Nucleus accumbens (tissue), 56 donors: ENCODE results near the gene EP400.
"Not testable (repeated sequence)": the region's sequence is repeated elsewhere in the genome, so short reads cannot be mapped to it uniquely, and the experiment has no call there.

Experiments used
- DNase-seq, 56 donors: peaks; one replicate each; lab custom pipeline; 2025; lab: John Stamatoyannopoulos, UW

The EP400 gene

DNA sequence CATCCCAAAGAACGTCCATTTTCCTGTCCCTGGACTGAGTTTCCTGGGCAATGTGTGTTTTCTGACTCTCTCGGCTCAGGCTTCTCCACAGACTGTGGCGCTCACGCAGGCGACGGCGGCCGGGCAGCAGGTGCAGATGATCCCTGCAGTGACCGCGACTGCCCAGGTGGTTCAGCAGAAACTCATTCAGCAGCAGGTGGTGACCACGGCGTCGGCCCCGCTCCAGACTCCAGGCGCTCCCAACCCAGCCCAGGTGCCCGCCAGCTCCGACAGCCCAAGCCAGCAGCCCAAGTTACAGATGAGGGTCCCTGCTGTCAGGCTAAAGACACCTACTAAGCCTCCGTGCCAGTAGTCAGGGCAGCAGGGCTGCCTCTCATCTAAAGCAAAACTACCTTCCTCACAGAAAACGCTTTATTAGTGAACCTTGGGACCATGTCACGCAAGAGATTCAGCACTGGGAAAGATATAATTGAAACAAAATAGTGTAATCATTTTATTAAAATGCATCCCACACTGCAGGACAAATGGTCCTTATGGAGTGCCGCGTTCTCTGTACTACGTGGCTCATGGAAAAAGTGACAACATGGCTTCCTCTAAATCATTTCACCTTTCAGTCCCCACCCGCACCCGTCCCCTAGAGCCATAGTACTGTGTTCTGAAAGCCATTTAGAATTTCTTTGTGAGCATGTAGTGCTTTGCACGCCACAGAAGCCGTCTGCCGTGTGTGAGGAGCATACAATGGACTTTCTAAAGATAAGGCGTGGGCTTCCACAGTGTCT, 127.8 kb downstream of the EP400 start:
- no peak for DNase-seq

DNA sequence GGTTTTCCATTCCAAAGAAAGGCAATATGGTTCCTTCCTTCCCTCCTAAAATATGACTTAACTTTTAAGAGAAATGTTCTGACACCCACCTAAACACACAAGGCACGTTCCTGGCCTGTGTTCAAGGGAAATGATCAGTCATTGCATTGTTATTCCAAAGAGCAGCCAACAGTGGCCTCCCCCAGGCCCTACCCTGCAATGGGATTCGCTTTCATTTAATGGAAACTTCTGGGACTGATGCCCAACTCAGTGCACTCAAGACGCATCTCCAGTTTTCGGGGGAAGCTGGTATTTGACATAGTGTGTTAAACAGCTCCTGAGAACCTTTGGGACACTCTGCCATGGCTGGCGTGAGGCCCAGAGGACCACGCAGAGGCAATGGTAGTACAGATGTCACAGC, 128.4 kb downstream of the EP400 start:
- peak in 2 of 56 donors; percentile 32 to 54 for DNase-seq

GRCh38 chr12:132079200-132079599, 129.5 kb downstream of the EP400 start:
- no peak for DNase-seq

DNA sequence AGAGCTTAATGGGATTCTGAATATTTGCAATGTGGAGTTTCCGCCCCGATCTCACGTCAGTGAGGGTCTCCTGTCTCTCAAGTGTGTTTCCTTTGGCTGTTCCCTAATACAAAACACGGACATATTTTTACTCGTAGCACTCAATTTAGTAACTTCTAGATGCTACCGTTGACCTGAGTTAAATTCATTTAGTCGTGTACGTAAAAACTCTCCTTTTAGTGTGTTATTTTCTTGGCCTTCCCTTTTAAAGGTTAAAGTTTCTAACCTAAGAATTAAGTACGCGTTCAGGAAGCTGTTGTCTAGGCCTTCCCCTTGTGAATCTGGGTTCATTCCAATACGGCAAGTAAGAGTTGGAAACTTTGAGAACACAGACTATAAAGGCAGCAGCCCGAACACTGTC, 130.0 kb downstream of the EP400 start:
- no peak for DNase-seq

GRCh38 chr12:132080515-132080914, 130.8 kb downstream of the EP400 start:
- not testable (repeated sequence) for DNase-seq

- DNase-seq, result no peak
Observed at GRCh38 chr12:132081423-132081822, 131.7 kb downstream of the EP400 start.

DNA sequence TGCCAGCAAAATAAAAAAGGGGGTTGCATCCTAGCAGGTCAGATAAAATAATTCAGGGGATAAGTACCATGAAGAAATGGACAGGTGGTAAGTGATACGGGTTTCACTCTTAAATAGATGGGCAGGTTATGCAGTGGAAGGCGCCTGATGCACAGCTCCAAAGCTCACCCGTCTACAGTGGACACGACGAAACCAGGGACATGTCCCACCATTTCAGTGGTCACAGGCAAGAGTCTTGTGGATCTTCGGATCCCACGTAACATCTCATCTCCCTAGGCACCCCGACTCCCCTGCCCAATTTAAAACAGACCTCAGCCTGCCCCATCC, 133.8 kb downstream of the EP400 start:
- DNase-seq, result no peak

- peak in 55 of 56 donors; percentile 42 to 96 (median 87) for DNase-seq
Observed at GRCh38 chr12:132083941-132084620, 134.3 kb downstream of the EP400 start.

DNA sequence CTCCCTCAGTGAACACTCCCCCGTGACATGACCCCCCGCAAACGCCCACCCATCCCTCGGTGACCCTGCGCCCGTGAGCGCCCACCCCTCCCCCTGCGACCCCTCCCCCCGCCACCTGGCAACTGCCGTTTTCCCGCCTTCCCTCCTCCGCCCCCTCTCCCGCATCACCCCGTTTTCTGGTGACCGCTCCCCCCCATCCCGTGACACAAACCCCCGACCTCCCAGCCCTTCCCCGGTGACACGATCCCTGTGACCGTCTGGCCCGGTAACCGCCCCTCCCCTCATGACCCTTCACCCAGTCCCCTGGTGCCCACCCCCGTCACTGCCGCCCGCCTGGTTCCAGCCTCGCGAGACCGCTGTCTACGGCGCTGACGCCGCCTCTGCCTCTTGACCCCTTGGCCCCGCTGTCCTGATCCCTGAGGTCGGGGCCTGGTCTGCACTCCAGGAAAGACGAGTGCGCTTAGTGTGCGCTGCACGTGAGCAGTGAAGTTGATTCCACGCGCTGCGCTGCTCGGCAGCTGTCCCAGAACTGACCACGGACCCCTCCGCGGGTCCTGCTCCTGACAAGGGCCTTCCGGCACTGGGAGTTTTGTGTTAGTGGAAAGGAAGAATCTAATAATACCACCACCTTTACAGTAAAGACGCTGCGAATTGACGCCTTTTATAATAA, 135.0 kb downstream of the EP400 start:
- DNase-seq, result peak in 9 of 56 donors; percentile 22 to 74 (median 39)

DNA sequence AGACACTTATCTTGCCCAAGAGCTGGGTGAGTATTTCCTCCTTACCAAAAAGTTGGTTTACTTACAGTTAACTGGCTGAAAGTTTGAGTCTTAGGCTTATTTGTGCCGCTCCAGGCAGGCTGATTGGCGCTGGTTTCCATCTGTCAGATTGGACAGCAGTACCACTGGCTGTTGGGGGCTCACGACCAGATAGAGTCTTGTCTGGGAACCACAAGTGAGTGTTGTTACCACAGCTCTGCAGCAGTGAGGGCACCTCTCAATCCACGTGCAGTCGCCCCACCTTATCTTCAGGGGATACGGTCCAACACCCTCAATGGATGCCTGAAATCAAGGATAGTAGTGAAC, 135.5 kb downstream of the EP400 start:
- DNase-seq, result no peak

DNA sequence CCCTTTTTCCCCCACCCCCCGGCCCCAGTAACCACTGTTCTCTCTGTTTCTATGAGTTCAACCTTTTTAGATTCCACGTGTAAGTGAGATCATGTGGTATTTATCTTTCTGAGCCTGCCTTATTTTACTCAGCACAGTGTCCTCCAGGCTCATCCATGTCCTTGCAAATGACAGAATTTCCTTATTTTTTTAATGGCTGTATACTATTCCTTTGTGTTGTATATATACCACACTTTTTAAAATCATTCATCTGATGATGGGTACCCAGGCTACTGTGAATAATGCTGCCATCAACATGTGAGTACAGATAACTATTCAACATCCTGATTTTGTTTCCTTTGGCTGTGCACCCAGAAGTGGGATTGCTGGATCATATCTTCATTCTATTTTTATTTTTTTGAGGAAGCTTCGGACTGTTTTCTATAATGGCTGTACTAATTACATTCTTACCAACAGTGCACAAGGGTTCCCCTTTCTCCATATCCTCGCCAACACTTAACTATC, 139.7 kb downstream of the EP400 start:
- no peak for DNase-seq

- no peak for DNase-seq
Observed at GRCh38 chr12:132094269-132094891, 144.6 kb downstream of the EP400 start.

DNA sequence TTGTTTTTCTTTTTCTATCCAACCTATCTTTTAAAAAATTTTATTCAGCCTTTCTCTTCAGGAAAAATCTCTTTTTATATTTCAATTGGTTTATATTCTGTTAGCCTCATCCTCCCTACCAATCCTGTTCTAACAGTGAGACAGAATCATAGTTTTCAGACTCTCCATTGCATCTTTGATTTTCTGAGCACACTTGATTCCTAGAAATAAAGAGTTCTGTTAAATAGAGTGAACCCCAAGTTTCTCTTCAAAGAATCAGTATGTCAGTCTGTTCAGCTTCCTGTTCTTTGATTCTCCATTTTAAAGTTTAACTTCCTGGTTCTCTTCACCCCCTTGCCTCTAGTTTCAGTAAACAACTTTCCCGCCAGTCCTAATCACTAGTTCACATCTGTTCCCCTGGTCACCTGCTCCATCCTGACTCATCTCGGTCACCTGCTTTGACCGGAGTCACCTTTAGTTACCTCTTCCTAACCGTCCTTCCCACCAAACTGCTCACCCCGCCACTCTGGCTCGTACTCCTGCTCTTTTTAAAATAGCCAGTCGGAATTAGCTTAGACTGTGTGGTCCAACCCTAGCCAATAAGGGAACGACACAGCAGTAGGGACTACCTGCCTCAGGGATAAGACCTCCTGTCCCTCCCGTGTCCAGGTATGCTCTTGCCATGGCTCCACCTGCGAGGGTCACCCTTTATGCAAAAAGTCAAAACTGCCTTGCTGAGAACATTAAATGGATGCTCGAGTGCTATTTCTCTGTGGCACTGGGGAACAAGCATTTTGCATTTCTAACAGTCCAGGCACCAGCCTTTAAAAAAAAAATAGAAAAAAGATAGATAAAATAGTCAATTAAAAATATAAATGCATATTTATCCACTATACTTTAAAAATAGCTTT, 146.0 kb downstream of the EP400 start:
- DNase-seq, result no peak

DNA sequence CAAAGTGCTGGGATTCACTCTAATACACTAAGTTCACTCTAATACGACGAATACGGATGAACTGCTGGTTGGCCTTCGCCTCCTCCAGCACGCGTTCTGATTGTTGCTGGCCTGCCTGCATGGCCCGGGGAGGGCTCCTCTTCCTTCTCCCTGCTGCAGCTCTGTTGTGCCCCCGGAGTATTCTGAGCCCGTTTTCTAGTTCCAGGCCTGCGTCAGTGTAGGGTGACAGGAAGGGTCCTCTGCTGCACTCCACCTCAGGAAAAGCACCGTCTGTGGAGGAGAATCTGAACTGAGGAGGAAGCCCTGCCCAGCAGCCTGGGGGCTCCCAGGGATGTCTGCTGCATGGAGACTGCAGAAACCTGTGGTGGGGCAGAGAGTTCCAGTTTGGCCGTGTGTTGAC, 150.0 kb downstream of the EP400 start:
- DNase-seq, result no peak

GRCh38 chr12:132100306-132101065, 150.7 kb downstream of the EP400 start:
- DNase-seq, result no peak

GRCh38 chr12:132102297-132102696, 152.6 kb downstream of the EP400 start:
- no peak for DNase-seq

DNA sequence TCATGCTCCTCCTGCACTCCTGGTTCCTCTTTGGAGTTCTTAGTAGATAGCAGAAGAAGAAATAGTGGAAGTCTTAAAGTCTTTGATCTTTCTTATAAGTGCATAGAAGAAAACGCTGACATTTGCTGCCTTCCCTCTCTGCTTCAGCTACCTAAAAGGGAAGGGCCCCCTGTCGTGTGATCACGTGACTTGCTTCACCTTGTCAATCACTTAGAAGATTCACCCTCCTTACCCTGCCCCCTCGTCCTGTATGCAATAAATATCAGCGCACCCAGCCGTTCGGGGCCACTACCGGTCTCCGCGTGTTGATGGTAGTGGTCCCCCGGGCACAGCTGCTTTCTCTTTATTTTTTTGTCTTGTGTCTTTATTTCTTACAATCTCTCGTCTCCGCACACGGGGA, 153.3 kb downstream of the EP400 start:
- not testable (repeated sequence) for DNase-seq

GRCh38 chr12:132103542-132104308, 154.0 kb downstream of the EP400 start:
- no peak for DNase-seq

DNA sequence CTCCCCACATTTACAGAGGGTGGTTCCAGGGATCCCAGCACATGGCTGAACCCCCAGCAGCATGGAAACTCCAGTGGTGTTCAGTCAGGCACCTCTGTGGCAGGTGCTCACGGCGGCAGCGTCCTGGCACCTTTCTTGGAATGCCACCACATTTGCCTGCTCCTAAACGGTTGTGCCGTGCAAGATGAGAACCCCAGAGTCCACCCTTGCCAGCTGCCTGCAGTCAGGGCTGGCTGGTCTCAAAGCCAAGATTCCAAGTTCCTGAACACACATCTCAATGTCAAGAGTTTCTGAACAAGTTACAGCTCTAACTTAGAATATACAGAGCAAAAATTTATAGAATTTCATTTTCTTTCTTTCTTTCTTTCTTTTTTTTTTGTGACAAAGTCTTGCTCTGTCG, 155.7 kb downstream of the EP400 start:
- no peak for DNase-seq
